Activated T-cell treated with anti-CD3 and anti-CD28 coated beads for 1 hour (primary cell): ENCODE data around the gene DHX32.

ENCODE experiments used
- DNase-seq: peaks from one replicate; pipeline ENCODE4 v3.0.0-alpha.2; 2020; ENCODE audit warnings: low read depth

The DHX32 gene

GRCh38 chr10:125802131-125802530, 79.0 kb downstream of the DHX32 start:
- DNase-seq, result no peak

GRCh38 chr10:125801574-125801973, 79.5 kb downstream of the DHX32 start:
- DNase-seq, result no peak

- no peak for DNase-seq
Observed at GRCh38 chr10:125799451-125800182, 81.5 kb downstream of the DHX32 start.

GRCh38 chr10:125797994-125798662, 83.0 kb downstream of the DHX32 start:
- DNase-seq, result no peak

- DNase-seq, result no peak
Observed at GRCh38 chr10:125797424-125797823, 83.7 kb downstream of the DHX32 start.

- DNase-seq, result no peak
Observed at GRCh38 chr10:125795637-125796190, 85.4 kb downstream of the DHX32 start.

- no peak for DNase-seq
Observed at GRCh38 chr10:125795128-125795527, 86.0 kb downstream of the DHX32 start.

- no peak for DNase-seq
Observed at GRCh38 chr10:125792342-125793300, 88.5 kb downstream of the DHX32 start.

GRCh38 chr10:125788156-125789034, 92.7 kb downstream of the DHX32 start:
- DNase-seq, result no peak
